ENCODE data around the gene OSBPL2.

OSBPL2 gene

DNA sequence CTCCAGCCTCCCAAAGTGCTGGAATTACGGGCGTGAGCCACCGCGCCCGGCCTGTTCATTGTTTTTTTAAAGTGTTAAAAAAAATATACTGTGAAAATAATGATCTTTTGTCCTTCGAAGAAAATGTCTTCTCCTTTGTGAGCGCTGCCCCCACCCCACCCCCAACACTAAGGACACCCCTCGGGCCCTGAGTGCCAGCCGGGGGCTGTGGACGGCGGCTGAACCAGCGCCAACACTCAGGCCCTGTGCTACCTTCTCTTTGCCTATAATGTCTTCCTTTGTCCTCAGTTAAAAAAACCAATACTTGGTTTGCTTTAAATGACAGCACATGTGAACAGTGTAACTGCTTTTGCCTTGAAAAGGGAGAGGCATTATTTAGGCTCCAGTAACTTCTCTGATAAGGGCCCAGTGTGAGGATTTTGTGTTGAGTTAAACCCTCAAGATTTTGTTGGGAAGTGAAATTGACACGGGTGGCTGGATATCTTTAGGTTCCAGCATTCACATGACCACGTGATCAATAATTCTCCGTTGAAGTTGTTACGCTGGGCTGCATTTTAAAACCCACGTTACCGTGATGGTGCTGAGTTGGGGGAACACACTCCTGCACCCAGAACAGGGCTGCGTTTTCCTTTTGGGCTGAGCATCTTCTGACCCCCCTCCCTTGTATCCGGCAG lies 54.9 kb downstream of the OSBPL2 start:
- DNase-seq (ENCODE audit: low read depth): no peak
- no peak for TF ChIP-seq CTCF (IDR thresholded peaks at IDR 0.05; ENCODE audit: insufficient read depth, low read depth, low read length, missing control alignments)
- H3K4me3 ChIP-seq (ENCODE audit: low read depth, low read length): no peak overlapping the region

GRCh38 chr20:62293946-62294345 lies 55.6 kb downstream of the OSBPL2 start:
- no peak overlapping the region for H3K4me3 ChIP-seq (ENCODE audit: low read depth, low read length)
- no peak for TF ChIP-seq CTCF (IDR thresholded peaks at IDR 0.05; ENCODE audit: insufficient read depth, low read depth, low read length, missing control alignments)
- DNase-seq (ENCODE audit: low read depth): no peak

GRCh38 chr20:62294516-62294915 lies 56.2 kb downstream of the OSBPL2 start:
- DNase-seq (ENCODE audit: low read depth): no peak
- TF ChIP-seq CTCF (IDR thresholded peaks at IDR 0.05; ENCODE audit: insufficient read depth, low read depth, low read length, missing control alignments): no peak
- H3K4me3 ChIP-seq (ENCODE audit: low read depth, low read length): no peak overlapping the region

DNA sequence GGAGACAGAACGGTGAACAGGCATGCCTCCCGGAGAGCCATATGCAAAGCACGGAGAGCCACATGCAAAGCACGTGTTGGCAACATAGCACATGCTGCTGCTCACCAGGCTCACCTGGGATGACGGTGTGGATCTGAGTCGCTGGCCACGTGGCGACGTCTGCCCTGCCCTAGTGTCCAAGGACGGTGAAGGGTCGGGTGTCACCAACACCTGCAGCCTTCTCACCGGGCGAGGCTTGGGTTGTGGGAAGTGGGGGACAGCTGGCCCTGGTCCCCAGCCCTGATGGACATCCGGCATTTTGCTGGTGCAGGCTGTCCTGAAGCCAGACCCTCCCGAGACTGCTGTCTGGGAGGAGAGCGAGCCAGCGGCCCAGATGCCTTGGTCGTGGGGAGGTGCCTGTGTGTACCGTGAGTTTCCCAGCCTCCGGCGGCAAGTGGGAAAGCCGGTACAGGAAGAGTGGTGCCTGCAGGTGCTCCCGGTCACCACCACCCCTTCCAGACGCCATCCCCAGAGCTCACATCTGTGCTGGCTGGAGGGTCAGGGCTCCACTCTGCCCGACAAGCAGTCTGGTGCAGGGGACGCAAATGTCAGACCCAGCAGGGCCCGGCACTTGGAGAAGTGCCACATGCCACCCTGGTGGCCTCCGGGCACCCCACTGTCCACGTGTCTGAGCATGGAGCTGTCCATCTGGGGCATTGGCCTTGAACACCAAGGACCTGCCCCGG lies 58.6 kb downstream of the OSBPL2 start:
- no peak for TF ChIP-seq CTCF (IDR thresholded peaks at IDR 0.05; ENCODE audit: insufficient read depth, low read depth, low read length, missing control alignments)
- no peak overlapping the region for H3K4me3 ChIP-seq (ENCODE audit: low read depth, low read length)
- no peak for DNase-seq (ENCODE audit: low read depth)

DNA sequence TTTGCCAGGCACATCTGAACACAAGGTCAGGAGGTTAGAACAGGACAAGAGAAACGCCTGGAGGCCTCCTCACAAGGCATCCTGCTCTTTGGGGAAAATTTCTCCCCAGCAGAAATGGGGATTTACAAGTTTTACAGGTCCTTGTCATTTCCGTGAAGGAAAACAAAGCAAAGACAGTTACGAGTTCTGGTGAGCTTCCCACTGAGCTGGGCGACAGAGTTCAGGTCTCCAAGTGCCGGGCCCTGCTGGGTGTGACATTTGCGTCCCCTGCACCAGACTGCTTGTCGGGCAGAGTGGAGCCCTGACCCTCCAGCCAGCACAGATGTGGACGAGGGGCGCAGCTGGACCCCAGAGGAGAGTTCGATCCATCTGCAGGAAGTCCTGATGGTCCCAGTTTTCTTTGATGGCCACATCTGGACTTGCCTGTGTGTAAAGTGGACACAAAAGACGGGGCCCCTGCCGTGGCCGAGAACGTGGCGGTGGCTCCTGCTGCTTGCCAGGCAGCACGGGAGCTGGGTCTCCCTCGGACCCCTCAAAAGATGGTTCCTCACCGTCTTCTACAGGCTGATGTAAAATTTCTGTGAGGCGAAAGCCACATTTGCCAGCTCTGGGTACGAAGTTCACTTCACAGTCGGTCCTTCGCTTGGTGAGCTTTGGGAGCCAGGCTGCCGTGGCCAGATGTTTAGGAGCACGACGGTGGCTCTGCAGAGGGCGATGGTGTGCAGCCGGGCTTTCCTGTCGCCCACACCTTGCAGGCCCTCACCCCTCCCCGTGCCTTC lies 59.3 kb downstream of the OSBPL2 start:
- TF ChIP-seq CTCF (IDR thresholded peaks at IDR 0.05; ENCODE audit: insufficient read depth, low read depth, low read length, missing control alignments): no peak
- DNase-seq (ENCODE audit: low read depth): no peak
- no peak overlapping the region for H3K4me3 ChIP-seq (ENCODE audit: low read depth, low read length)

DNA sequence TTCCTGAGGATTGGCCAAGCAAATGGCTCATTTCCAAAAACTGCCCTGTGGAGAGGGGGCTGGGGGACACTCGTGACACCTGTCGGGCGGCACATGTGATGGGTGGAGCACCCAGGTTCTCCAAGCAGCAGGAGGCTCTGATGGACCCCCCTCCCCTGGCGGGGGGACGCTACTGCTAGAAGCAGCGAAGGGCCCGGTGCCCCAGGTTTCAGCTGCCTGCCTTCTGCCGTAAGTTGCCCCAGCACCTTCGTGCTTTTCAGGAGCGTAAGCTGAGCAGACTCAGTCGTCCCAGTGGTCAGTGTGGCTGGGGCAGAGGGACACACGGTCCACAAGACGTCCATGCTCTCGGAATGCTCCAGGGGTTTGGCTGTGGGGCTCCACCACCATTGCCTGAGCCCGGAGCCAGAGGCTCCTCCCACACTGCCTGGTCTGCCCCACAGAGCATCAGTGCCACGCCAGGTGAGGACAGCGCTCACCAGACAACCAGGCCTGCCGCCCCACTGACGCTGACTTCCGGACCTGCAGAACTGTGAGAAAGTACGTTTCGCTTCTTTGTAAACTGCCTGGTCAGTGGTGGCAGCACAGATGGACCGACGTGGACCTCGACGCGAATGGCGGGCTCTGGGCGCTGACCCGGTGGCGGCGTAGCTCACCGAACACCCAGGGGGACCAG lies 60.4 kb downstream of the OSBPL2 start:
- no peak for TF ChIP-seq CTCF (IDR thresholded peaks at IDR 0.05; ENCODE audit: insufficient read depth, low read depth, low read length, missing control alignments)
- no peak for DNase-seq (ENCODE audit: low read depth)
- no peak overlapping the region for H3K4me3 ChIP-seq (ENCODE audit: low read depth, low read length)

Measured in GM12865 (cell line).